Hepatocyte (in vitro differentiated cells): ENCODE data around the gene ARSJ. TPM values are rescaled to one million over a fixed set of nuclear protein-coding genes. Genes with fewer than 3 reads are reported as not detected.

Source experiments
- DNase-seq: peaks from one replicate; pipeline ENCODE4 v3.0.0-alpha.2; 2016; ENCODE audit warnings: low spot score
- H2AFZ ChIP-seq: fragments of 200-600 bp; sonication (generic); 2 replicates; pipeline ENCODE4 v1.6.0; 2016; ENCODE audit warnings: antibody characterized with exemption, mild to moderate bottlenecking
- H3K27ac ChIP-seq: fragments of 200-600 bp; sonication (generic); 2 replicates; pipeline ENCODE4 v1.5.1; 2016; ENCODE audit warnings: mild to moderate bottlenecking
- H3K27me3 ChIP-seq: fragments of 200-600 bp; sonication (generic); 2 replicates; pipeline ENCODE4 v1.6.1; 2016
- H3K36me3 ChIP-seq: fragments of 200-600 bp; sonication (generic); replicated peaks from 2 replicates; pipeline ENCODE4 v1.5.1; 2016; ENCODE audit warnings: low read depth; ENCODE audit not compliant: insufficient read depth
- H3K4me1 ChIP-seq: fragments of 200-600 bp; sonication (generic); 2 replicates; pipeline ENCODE4 v1.5.1; 2016; ENCODE audit warnings: mild to moderate bottlenecking, moderate library complexity; ENCODE audit not compliant: insufficient read depth
- H3K4me2 ChIP-seq: fragments of 200-600 bp; sonication (generic); 2 replicates; pipeline ENCODE4 v1.6.0; 2016
- H3K4me3 ChIP-seq: fragments of 200-600 bp; sonication (generic); 2 replicates; pipeline ENCODE4 v1.5.1; 2016; ENCODE audit warnings: mild to moderate bottlenecking
- H3K79me2 ChIP-seq: fragments of 200-600 bp; sonication (generic); 2 replicates; pipeline ENCODE4 v1.6.0; 2017; ENCODE audit warnings: mild to moderate bottlenecking
- H3K9me2 ChIP-seq: fragments of 200-600 bp; sonication (generic); replicated peaks from 2 replicates; pipeline ENCODE4 v1.6.0; 2017; ENCODE audit warnings: mild to moderate bottlenecking; ENCODE audit not compliant: insufficient read depth
- H3K9me3 ChIP-seq: fragments of 200-600 bp; sonication (generic); 2 replicates; pipeline ENCODE4 v1.5.1; 2016; ENCODE audit warnings: low read depth, mild to moderate bottlenecking
- H4K20me1 ChIP-seq: fragments of 200-600 bp; sonication (generic); 2 replicates; pipeline ENCODE4 v1.6.0; 2016; ENCODE audit warnings: mild to moderate bottlenecking; ENCODE audit not compliant: insufficient read depth, poor library complexity, severe bottlenecking
- CTCF ChIP-seq: fragments of 200-600 bp; sonication (generic); IDR thresholded peaks from 2 replicates; pipeline ENCODE4 v1.5.1; 2016; ENCODE audit warnings: antibody characterized with exemption, mild to moderate bottlenecking; ENCODE audit not compliant: poor library complexity
- EZH2 ChIP-seq: fragments of 200-600 bp; sonication (generic); IDR thresholded peaks from 2 replicates; pipeline ENCODE4 v1.6.1; 2016; ENCODE audit warnings: antibody characterized with exemption, mild to moderate bottlenecking, borderline replicate concordance
- EZH2phosphoT487 ChIP-seq: fragments of 200-600 bp; sonication (generic); IDR thresholded peaks from one replicate; pipeline ENCODE4 v1.6.1; 2018; ENCODE audit warnings: antibody characterized with exemption, mild to moderate bottlenecking, low read depth, moderate library complexity; ENCODE audit not compliant: unreplicated experiment, severe bottlenecking
- WGBS: methylation state at CpG from one replicate; pipeline ENCODE4 v1.1.6; 2016; ENCODE audit warnings: low lambda C conversion rate; ENCODE audit errors: missing lambda C conversion rate; 5-methylcytosine and 5-hydroxymethylcytosine counted together
- polyA plus RNA-seq: library from polyadenylated mRNA; unstranded; fragments of >200 nt; fragmentation: Nextera tagmentation; extraction: Ambion mirVana; gene quantifications from 2 replicates; pipeline ENCODE4 v1.2.1, GENCODE V29; 2016
- total RNA-seq: library from RNA; depleted of rRNA; stranded (reverse); fragments of >200 nt; gene quantifications from 2 replicates; pipeline ENCODE4 v1.2.3, GENCODE V29; 2014

The ARSJ gene
- total and polyA plus RNA-seq, 2 experiments from 2014 or later, result 7.6 to 13.8 TPM

- H3K27ac ChIP-seq, result peak overlapping the region; percentile 66
- H2AFZ ChIP-seq, result no peak overlapping the region
- H3K79me2 ChIP-seq, result no peaks in the 10 kb centered on the region
- H3K9me3 ChIP-seq, result no peaks in the 10 kb centered on the region
- H3K4me1 ChIP-seq, result no peaks in the 10 kb centered on the region
- DNase-seq, result peak; percentile 58
- 60% methylated on average over 5 of the region's 5 CpGs for WGBS
- no peak overlapping the region for H3K4me2 ChIP-seq
- H3K4me3 ChIP-seq, result no peak overlapping the region
- H4K20me1 ChIP-seq, result no peaks in the 10 kb centered on the region
- H3K36me3 ChIP-seq, result no peaks in the 10 kb centered on the region
- H3K27me3 ChIP-seq, result no peaks in the 10 kb centered on the region
- TF ChIP-seq CTCF (no peak), EZH2 (no peak), EZH2phosphoT487 (no peak)
- no peaks in the 10 kb centered on the region for H3K9me2 ChIP-seq
These were observed 45.8 kb upstream of the ARSJ start for GRCh38 chr4:114025176-114025777.

- H3K9me2 ChIP-seq, result no peaks in the 10 kb centered on the region
- no peaks in the 10 kb centered on the region for H3K27me3 ChIP-seq
- H3K4me2 ChIP-seq, result no peak overlapping the region
- no peaks in the 10 kb centered on the region for H3K79me2 ChIP-seq
- TF ChIP-seq EZH2 (no peak), CTCF (no peak), EZH2phosphoT487 (no peak)
- no peak overlapping the region for H3K4me3 ChIP-seq
- H3K4me1 ChIP-seq, result peaks cover 5% of the 10 kb centered on the region
- H3K9me3 ChIP-seq, result no peaks in the 10 kb centered on the region
- no peak for DNase-seq
- no peak overlapping the region for H3K27ac ChIP-seq
- H2AFZ ChIP-seq, result no peak overlapping the region
- H4K20me1 ChIP-seq, result no peaks in the 10 kb centered on the region
- WGBS, result 90% methylated on average over 3 of the region's 3 CpGs
- H3K36me3 ChIP-seq, result no peaks in the 10 kb centered on the region
These were observed 42.0 kb upstream of the ARSJ start for GRCh38 chr4:114021451-114021850.

- Histone ChIP-seq H3K4me1 (peaks cover 5% of the 10 kb centered on the region), H3K36me3 (no peaks in the 10 kb centered on the region), H3K27ac (no peak overlapping the region), H3K9me3 (no peaks in the 10 kb centered on the region), H4K20me1 (no peaks in the 10 kb centered on the region), H3K79me2 (no peaks in the 10 kb centered on the region), H3K4me2 (no peak overlapping the region), H3K4me3 (no peak overlapping the region), H3K27me3 (no peaks in the 10 kb centered on the region), H3K9me2 (no peaks in the 10 kb centered on the region), H2AFZ (no peak overlapping the region)
- 75% methylated on average over 1 of the region's 1 CpG for WGBS
- no peak for DNase-seq
- TF ChIP-seq CTCF (no peak), EZH2phosphoT487 (no peak), EZH2 (no peak)
These were observed 40.5 kb upstream of the ARSJ start for GRCh38 chr4:114019969-114020358.
